DND-41 (cell line): ENCODE data around the gene DHX38.
A peak's percentile ranks its signal among the peaks of the same experiment; 100 is the strongest.

ENCODE experiments used
- ATAC-seq: fragments of 200-7000 bp; cut with Tn5 transposase; 3 replicates; pipeline ENCODE4 v1.9.1; 2021; ENCODE audit warnings: low read depth; ENCODE audit not compliant: insufficient read depth
- DNase-seq: peaks from one replicate; pipeline ENCODE4 v3.0.0-alpha.2; 2020
- H2AFZ ChIP-seq: 2 replicates; pipeline ENCODE4 v1.6.0; 2012; ENCODE audit warnings: low read depth, low read length
- H3K27ac ChIP-seq: 2 replicates; pipeline ENCODE4 v1.5.1; 2012; ENCODE audit warnings: low read length, inconsistent platforms
- H3K27me3 ChIP-seq: fragments of 200-600 bp; sonication (generic); 2 replicates; pipeline ENCODE4 v1.6.0; 2012; ENCODE audit warnings: low read length, mild to moderate bottlenecking, inconsistent platforms; ENCODE audit not compliant: insufficient read depth, poor library complexity
- H3K36me3 ChIP-seq: 2 replicates; pipeline ENCODE4 v1.5.1; 2012; ENCODE audit warnings: low read length, inconsistent platforms; ENCODE audit not compliant: insufficient read depth
- H3K4me1 ChIP-seq: 2 replicates; pipeline ENCODE4 v1.5.1; 2012; ENCODE audit warnings: mild to moderate bottlenecking, low read length; ENCODE audit not compliant: insufficient read depth
- H3K4me2 ChIP-seq: 2 replicates; pipeline ENCODE4 v1.6.0; 2012; ENCODE audit warnings: mild to moderate bottlenecking, moderate library complexity, low read length, inconsistent platforms; ENCODE audit not compliant: insufficient read depth
- H3K4me3 ChIP-seq, 2 experiments: fragments of 200-600 bp in 1 of 2; shearing (Covaris generic) in 1 of 2; 2 replicates each; pipeline ENCODE4 v1.5.1; 2012 to 2016; ENCODE audit warnings: inconsistent platforms in 2 of 2, low read length in 2 of 2, mild to moderate bottlenecking in 2 of 2, low read depth in 1 of 2, moderate library complexity in 1 of 2
- H3K79me2 ChIP-seq: 2 replicates; pipeline ENCODE4 v1.6.0; 2012; ENCODE audit warnings: low read length, inconsistent platforms; ENCODE audit not compliant: insufficient read depth
- H3K9ac ChIP-seq: 2 replicates; pipeline ENCODE4 v1.6.0; 2012; ENCODE audit warnings: low read depth, mild to moderate bottlenecking, inconsistent platforms, low read length, moderate library complexity
- H3K9me3 ChIP-seq: 2 replicates; pipeline ENCODE4 v1.5.1; 2012; ENCODE audit warnings: low read length, moderate library complexity, mild to moderate bottlenecking, inconsistent platforms; ENCODE audit not compliant: insufficient read depth, severe bottlenecking
- H4K20me1 ChIP-seq: 2 replicates; pipeline ENCODE4 v1.6.0; 2012; ENCODE audit warnings: low read length; ENCODE audit not compliant: insufficient read depth
- CTCF ChIP-seq: IDR thresholded peaks from 2 replicates; pipeline ENCODE4 v1.5.1; 2012; ENCODE audit warnings: borderline replicate concordance, low read length, moderate library complexity, mild to moderate bottlenecking; ENCODE audit not compliant: poor library complexity, severe bottlenecking; ENCODE audit errors: extremely low read depth
- EZH2 ChIP-seq: IDR thresholded peaks from 3 replicates; pipeline ENCODE4 v1.6.1; 2012; ENCODE audit warnings: borderline replicate concordance, low read depth, mild to moderate bottlenecking, moderate library complexity, low read length, inconsistent platforms; ENCODE audit not compliant: severe bottlenecking

DHX38 gene

GRCh38 chr16:72124148-72124547, 30.5 kb downstream of the DHX38 start:
- H3K27ac ChIP-seq: no peak overlapping the region
- TF ChIP-seq CTCF (no peak), EZH2 (no peak)
- no peak overlapping the region for H3K9ac ChIP-seq
- no peak for ATAC-seq
- DNase-seq: no peak
- H3K36me3 ChIP-seq: no peaks in the 10 kb centered on the region; the same call in 1 of the 2 replicates
- H3K79me2 ChIP-seq: no peaks in the 10 kb centered on the region
- H3K4me2 ChIP-seq: no peak overlapping the region
- no peaks in the 10 kb centered on the region for H4K20me1 ChIP-seq
- H3K4me1 ChIP-seq: no peaks in the 10 kb centered on the region
- H2AFZ ChIP-seq: no peak overlapping the region
- no peak overlapping the region for H3K4me3 ChIP-seq
- H3K27me3 ChIP-seq: no peaks in the 10 kb centered on the region
- no peaks in the 10 kb centered on the region for H3K9me3 ChIP-seq

- H3K27me3 ChIP-seq: no peaks in the 10 kb centered on the region
- no peaks in the 10 kb centered on the region for H4K20me1 ChIP-seq
- no peak overlapping the region for H3K27ac ChIP-seq
- H3K79me2 ChIP-seq: no peaks in the 10 kb centered on the region
- no peak overlapping the region for H3K4me2 ChIP-seq
- no peaks in the 10 kb centered on the region for H3K9me3 ChIP-seq
- no peaks in the 10 kb centered on the region for H3K4me1 ChIP-seq
- peak overlapping the region; percentile 70; the same call in 1 of the 2 replicates for H2AFZ ChIP-seq
- no peaks in the 10 kb centered on the region; the same call in 1 of the 2 replicates for H3K36me3 ChIP-seq
- no peak overlapping the region for H3K9ac ChIP-seq
- peak; percentile 91 for ATAC-seq
- peak; percentile 73 for DNase-seq
- TF ChIP-seq EZH2 (no peak), CTCF (peak; percentile 90)
- no peak overlapping the region for H3K4me3 ChIP-seq
These were observed 31.4 kb downstream of the DHX38 start for GRCh38 chr16:72124761-72125634.

GRCh38 chr16:72125635-72126428, 32.2 kb downstream of the DHX38 start:
- H3K79me2 ChIP-seq: no peaks in the 10 kb centered on the region
- DNase-seq (no peak), ATAC-seq (no peak)
- no peaks in the 10 kb centered on the region; the same call in 1 of the 2 replicates for H3K36me3 ChIP-seq
- H3K4me2 ChIP-seq: no peak overlapping the region
- no peaks in the 10 kb centered on the region for H3K4me1 ChIP-seq
- H2AFZ ChIP-seq: no peak overlapping the region
- H4K20me1 ChIP-seq: no peaks in the 10 kb centered on the region
- H3K9ac ChIP-seq: no peak overlapping the region
- no peak for TF ChIP-seq EZH2
- no peak for TF ChIP-seq CTCF
- H3K27me3 ChIP-seq: no peaks in the 10 kb centered on the region
- no peaks in the 10 kb centered on the region for H3K9me3 ChIP-seq
- H3K27ac ChIP-seq: no peak overlapping the region
- H3K4me3 ChIP-seq: no peak overlapping the region
